ENCODE data around the gene WDFY3. TPM values are rescaled to one million over a fixed set of nuclear protein-coding genes. Genes with fewer than 3 reads are reported as not detected.
A peak's percentile ranks its signal among the peaks of the same experiment; 100 is the strongest.

WDFY3 gene
- total and polyA plus RNA-seq, 2 experiments from 2014 or later: 8.0 to 89.0 TPM

DNA sequence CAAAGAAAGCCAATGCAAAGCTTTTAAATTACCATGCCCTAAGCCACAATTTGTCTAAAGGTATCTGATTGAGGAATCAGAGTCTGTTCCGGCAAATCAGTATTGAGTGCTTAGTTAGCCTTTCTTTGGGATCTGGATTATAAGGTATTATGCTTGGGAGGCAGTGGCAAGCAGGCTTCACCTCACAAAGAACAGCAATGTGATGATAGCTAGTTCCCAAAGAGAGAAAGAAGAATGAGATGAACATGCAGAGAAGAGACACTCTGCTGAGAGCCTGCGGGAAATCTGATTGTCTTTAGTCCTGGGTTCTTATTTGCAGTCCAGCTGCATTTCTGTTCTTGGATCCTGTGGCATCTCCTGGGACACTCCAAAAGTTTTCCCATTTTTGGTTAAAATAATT, 35.2 kb downstream of the WDFY3 start:
- DNase-seq (ENCODE audit: low spot score): no peak
- TF ChIP-seq, protein P1, sequence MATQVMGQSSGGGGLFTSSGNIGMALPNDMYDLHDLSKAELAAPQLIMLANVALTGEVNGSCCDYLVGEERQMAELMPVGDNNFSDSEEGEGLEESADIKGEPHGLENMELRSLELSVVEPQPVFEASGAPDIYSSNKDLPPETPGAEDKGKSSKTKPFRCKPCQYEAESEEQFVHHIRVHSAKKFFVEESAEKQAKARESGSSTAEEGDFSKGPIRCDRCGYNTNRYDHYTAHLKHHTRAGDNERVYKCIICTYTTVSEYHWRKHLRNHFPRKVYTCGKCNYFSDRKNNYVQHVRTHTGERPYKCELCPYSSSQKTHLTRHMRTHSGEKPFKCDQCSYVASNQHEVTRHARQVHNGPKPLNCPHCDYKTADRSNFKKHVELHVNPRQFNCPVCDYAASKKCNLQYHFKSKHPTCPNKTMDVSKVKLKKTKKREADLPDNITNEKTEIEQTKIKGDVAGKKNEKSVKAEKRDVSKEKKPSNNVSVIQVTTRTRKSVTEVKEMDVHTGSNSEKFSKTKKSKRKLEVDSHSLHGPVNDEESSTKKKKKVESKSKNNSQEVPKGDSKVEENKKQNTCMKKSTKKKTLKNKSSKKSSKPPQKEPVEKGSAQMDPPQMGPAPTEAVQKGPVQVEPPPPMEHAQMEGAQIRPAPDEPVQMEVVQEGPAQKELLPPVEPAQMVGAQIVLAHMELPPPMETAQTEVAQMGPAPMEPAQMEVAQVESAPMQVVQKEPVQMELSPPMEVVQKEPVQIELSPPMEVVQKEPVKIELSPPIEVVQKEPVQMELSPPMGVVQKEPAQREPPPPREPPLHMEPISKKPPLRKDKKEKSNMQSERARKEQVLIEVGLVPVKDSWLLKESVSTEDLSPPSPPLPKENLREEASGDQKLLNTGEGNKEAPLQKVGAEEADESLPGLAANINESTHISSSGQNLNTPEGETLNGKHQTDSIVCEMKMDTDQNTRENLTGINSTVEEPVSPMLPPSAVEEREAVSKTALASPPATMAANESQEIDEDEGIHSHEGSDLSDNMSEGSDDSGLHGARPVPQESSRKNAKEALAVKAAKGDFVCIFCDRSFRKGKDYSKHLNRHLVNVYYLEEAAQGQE (IDR thresholded peaks at IDR 0.05; ENCODE audit: unreplicated experiment): no peak
- TF ChIP-seq, protein P2, sequence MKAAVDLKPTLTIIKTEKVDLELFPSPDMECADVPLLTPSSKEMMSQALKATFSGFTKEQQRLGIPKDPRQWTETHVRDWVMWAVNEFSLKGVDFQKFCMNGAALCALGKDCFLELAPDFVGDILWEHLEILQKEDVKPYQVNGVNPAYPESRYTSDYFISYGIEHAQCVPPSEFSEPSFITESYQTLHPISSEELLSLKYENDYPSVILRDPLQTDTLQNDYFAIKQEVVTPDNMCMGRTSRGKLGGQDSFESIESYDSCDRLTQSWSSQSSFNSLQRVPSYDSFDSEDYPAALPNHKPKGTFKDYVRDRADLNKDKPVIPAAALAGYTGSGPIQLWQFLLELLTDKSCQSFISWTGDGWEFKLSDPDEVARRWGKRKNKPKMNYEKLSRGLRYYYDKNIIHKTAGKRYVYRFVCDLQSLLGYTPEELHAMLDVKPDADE (IDR thresholded peaks at IDR 0.05): no peak
- TF ChIP-seq NANOG (IDR thresholded peaks at IDR 0.05; ENCODE audit: borderline replicate concordance) (no peak), EZH2 (IDR thresholded peaks at IDR 0.05; ENCODE audit: low read depth, unreplicated experiment) (no peak), ZNF331 (CRISPR knock-in tag; IDR thresholded peaks at IDR 0.05; ENCODE audit: low read depth) (no peak), STAT1 (IDR thresholded peaks at IDR 0.05; ENCODE audit: unreplicated experiment) (no peak), POLR2AphosphoS5 (IDR thresholded peaks at IDR 0.05; ENCODE audit: low read depth) (no peak), ZNF114 (CRISPR knock-in tag; IDR thresholded peaks at IDR 0.05) (no peak), CREB1 (CRISPR knock-in tag; IDR thresholded peaks at IDR 0.05; ENCODE audit: low read depth) (no peak), EZH2phosphoT487 (IDR thresholded peaks at IDR 0.05; ENCODE audit: unreplicated experiment) (no peak), JUNB (IDR thresholded peaks at IDR 0.05; ENCODE audit: unreplicated experiment) (no peak)
- TF ChIP-seq, protein P3, sequence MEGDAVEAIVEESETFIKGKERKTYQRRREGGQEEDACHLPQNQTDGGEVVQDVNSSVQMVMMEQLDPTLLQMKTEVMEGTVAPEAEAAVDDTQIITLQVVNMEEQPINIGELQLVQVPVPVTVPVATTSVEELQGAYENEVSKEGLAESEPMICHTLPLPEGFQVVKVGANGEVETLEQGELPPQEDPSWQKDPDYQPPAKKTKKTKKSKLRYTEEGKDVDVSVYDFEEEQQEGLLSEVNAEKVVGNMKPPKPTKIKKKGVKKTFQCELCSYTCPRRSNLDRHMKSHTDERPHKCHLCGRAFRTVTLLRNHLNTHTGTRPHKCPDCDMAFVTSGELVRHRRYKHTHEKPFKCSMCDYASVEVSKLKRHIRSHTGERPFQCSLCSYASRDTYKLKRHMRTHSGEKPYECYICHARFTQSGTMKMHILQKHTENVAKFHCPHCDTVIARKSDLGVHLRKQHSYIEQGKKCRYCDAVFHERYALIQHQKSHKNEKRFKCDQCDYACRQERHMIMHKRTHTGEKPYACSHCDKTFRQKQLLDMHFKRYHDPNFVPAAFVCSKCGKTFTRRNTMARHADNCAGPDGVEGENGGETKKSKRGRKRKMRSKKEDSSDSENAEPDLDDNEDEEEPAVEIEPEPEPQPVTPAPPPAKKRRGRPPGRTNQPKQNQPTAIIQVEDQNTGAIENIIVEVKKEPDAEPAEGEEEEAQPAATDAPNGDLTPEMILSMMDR (conservative IDR thresholded peaks at IDR 0.05; ENCODE audit: low read depth in 2 of 2): no peak
- TF ChIP-seq, protein P4, sequence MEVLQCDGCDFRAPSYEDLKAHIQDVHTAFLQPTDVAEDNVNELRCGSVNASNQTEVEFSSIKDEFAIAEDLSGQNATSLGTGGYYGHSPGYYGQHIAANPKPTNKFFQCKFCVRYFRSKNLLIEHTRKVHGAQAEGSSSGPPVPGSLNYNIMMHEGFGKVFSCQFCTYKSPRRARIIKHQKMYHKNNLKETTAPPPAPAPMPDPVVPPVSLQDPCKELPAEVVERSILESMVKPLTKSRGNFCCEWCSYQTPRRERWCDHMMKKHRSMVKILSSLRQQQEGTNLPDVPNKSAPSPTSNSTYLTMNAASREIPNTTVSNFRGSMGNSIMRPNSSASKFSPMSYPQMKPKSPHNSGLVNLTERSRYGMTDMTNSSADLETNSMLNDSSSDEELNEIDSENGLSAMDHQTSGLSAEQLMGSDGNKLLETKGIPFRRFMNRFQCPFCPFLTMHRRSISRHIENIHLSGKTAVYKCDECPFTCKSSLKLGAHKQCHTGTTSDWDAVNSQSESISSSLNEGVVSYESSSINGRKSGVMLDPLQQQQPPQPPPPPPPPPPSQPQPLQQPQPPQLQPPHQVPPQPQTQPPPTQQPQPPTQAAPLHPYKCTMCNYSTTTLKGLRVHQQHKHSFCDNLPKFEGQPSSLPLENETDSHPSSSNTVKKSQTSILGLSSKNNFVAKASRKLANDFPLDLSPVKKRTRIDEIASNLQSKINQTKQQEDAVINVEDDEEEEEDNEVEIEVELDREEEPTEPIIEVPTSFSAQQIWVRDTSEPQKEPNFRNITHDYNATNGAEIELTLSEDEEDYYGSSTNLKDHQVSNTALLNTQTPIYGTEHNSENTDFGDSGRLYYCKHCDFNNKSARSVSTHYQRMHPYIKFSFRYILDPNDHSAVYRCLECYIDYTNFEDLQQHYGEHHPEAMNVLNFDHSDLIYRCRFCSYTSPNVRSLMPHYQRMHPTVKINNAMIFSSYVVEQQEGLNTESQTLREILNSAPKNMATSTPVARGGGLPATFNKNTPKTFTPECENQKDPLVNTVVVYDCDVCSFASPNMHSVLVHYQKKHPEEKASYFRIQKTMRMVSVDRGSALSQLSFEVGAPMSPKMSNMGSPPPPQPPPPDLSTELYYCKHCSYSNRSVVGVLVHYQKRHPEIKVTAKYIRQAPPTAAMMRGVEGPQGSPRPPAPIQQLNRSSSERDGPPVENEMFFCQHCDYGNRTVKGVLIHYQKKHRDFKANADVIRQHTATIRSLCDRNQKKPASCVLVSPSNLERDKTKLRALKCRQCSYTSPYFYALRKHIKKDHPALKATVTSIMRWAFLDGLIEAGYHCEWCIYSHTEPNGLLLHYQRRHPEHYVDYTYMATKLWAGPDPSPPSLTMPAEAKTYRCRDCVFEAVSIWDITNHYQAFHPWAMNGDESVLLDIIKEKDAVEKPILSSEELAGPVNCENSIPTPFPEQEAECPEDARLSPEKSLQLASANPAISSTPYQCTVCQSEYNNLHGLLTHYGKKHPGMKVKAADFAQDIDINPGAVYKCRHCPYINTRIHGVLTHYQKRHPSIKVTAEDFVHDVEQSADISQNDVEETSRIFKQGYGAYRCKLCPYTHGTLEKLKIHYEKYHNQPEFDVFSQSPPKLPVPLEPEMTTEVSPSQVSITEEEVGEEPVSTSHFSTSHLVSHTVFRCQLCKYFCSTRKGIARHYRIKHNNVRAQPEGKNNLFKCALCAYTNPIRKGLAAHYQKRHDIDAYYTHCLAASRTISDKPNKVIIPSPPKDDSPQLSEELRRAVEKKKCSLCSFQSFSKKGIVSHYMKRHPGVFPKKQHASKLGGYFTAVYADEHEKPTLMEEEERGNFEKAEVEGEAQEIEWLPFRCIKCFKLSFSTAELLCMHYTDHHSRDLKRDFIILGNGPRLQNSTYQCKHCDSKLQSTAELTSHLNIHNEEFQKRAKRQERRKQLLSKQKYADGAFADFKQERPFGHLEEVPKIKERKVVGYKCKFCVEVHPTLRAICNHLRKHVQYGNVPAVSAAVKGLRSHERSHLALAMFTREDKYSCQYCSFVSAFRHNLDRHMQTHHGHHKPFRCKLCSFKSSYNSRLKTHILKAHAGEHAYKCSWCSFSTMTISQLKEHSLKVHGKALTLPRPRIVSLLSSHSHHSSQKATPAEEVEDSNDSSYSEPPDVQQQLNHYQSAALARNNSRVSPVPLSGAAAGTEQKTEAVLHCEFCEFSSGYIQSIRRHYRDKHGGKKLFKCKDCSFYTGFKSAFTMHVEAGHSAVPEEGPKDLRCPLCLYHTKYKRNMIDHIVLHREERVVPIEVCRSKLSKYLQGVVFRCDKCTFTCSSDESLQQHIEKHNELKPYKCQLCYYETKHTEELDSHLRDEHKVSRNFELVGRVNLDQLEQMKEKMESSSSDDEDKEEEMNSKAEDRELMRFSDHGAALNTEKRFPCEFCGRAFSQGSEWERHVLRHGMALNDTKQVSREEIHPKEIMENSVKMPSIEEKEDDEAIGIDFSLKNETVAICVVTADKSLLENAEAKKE (CRISPR knock-in tag; IDR thresholded peaks at IDR 0.05): no peak
- peaks cover 67% of the 10 kb centered on the region for H3K79me2 ChIP-seq (replicated peaks; ENCODE audit: insufficient read depth)
- H3K36me3 Mint-ChIP-seq (ENCODE audit: low read depth): peaks cover 35% of the 10 kb centered on the region
- no peak overlapping the region for H3K4me3 Mint-ChIP-seq
- H3K27me3 ChIP-seq (ENCODE audit: insufficient read depth): no peaks in the 10 kb centered on the region
- peak overlapping the region; percentile 17 for H3K27ac ChIP-seq (ENCODE audit: low read depth)
- no peaks in the 10 kb centered on the region for H3K9me2 ChIP-seq (ENCODE audit: insufficient read depth)
- peaks cover 18% of the 10 kb centered on the region for H3K4me1 ChIP-seq (ENCODE audit: insufficient read depth)
- H3K27me3 Mint-ChIP-seq (ENCODE audit: insufficient read depth, low read depth, poor library complexity): no peaks in the 10 kb centered on the region
- H3K4me3 ChIP-seq: no peak overlapping the region
- no peak overlapping the region for H2AFZ ChIP-seq
- peaks cover 16% of the 10 kb centered on the region for H4K20me1 ChIP-seq (replicated peaks; ENCODE audit: insufficient read depth)
- H3K27ac Mint-ChIP-seq: no peak overlapping the region
- no peaks in the 10 kb centered on the region; the same call in 1 of the 2 replicates for H3K36me3 ChIP-seq (ENCODE audit: insufficient read depth)
- ATAC-seq: no peak
- H3K9me3 Mint-ChIP-seq: peaks cover 9% of the 10 kb centered on the region; the same call in 2 of the 3 replicates
- no peaks in the 10 kb centered on the region for H3F3A ChIP-seq (replicated peaks; ENCODE audit: low read depth)
- no peak overlapping the region for H3K4me2 ChIP-seq
- peaks cover 26% of the 10 kb centered on the region for H3K4me1 Mint-ChIP-seq
